Lower leg skin (tissue), 4 donors: ENCODE results near the gene C6orf89. TPM values are rescaled to one million over a fixed set of nuclear protein-coding genes. Genes with fewer than 3 reads are reported as not detected.

Source experiments
- DNase-seq, 2 donors: peaks; one replicate each; pipeline ENCODE4 v3.0.0-alpha.2; 2019; ENCODE audit warnings: low spot score in 2 of 2
- H3K4me3 ChIP-seq: fragments of 200-600 bp; sonication (generic); 2 replicates; pipeline ENCODE4 v1.5.1; 2017; ENCODE audit warnings: mild to moderate bottlenecking, low read depth; ENCODE audit not compliant: poor library complexity, severe bottlenecking
- CTCF ChIP-seq, 3 donors: fragments of 450-650 bp; IDR thresholded peaks; one replicate each; pipeline ENCODE4 v1.5.1; 2016; ENCODE audit warnings: antibody characterized with exemption in 3 of 3, mild to moderate bottlenecking in 3 of 3, moderate library complexity in 2 of 3
- POLR2A ChIP-seq, 2 donors: fragments of 450-650 bp; IDR thresholded peaks; one replicate each; pipeline ENCODE4 v1.6.1; 2016 to 2017; ENCODE audit warnings: antibody characterized with exemption in 2 of 2, mild to moderate bottlenecking in 1 of 2, moderate library complexity in 1 of 2
- WGBS, 2 donors: methylation state at CpG; one replicate each; pipeline ENCODE4 v1.1.5; 2018; 5-methylcytosine and 5-hydroxymethylcytosine counted together
- intact Hi-C: fragments of 100-400 bp; cut with DNase I; formaldehyde crosslinking; loops from one replicate; pipeline ENCODE4 v1.15.0; 2023; ENCODE audit warnings: low total_unique reads
- total RNA-seq, 4 donors: library from RNA; depleted of rRNA; stranded (reverse); fragments of >200 nt; gene quantifications; one replicate each; pipeline ENCODE4 v1.1.0, GENCODE V29; 2016

The C6orf89 gene
- total RNA-seq, 4 donors from 2014 or later: 27.5 to 47.4 (median 30.5) TPM

- no peak for DNase-seq
- TF ChIP-seq CTCF (IDR thresholded peaks at IDR 0.05) (no peak), POLR2A (IDR thresholded peaks at IDR 0.05) (no peak)
- no peak overlapping the region for H3K4me3 ChIP-seq
- WGBS, 2 donors: 92 to 93% methylated on average over 3 of the region's 3 CpGs
- intact Hi-C loops: no loop called here
These were observed 14.1 kb upstream of the C6orf89 start for GRCh38 chr6:36871686-36872085.

GRCh38 chr6:36873115-36873514 lies 12.6 kb upstream of the C6orf89 start:
- H3K4me3 ChIP-seq: no peak overlapping the region
- 88 to 89% methylated on average over 1 of the region's 1 CpG for WGBS, 2 donors
- TF ChIP-seq CTCF (IDR thresholded peaks at IDR 0.05) (no peak), POLR2A (IDR thresholded peaks at IDR 0.05) (no peak)
- intact Hi-C loops: no loop called here
- no peak for DNase-seq

GRCh38 chr6:36873612-36874442 lies 11.9 kb upstream of the C6orf89 start:
- 9 to 13% methylated on average over 11 of the region's 11 CpGs for WGBS, 2 donors
- no peak for TF ChIP-seq CTCF (IDR thresholded peaks at IDR 0.05)
- no peak for TF ChIP-seq POLR2A (IDR thresholded peaks at IDR 0.05)
- intact Hi-C loops: no loop called here
- peak in 1 of 2 donors; percentile 80 for DNase-seq
- peak overlapping the region; percentile 86 for H3K4me3 ChIP-seq

- peak within 1 kb of the TSS; percentile 86 for H3K4me3 ChIP-seq
- TF ChIP-seq POLR2A (IDR thresholded peaks at IDR 0.05) (no peak), CTCF (IDR thresholded peaks at IDR 0.05) (no peak)
- intact Hi-C loops: no loop called here
- WGBS, 2 donors: 0 to 1% methylated on average over 32 to 40 of the region's 54 CpGs
- peak; percentile 73 to 94 for DNase-seq
These were observed 11.1 kb upstream of the C6orf89 start, which contains the start of gene PPIL1 for GRCh38 chr6:36874443-36875249. TSS of gene PPIL1 (minus strand) at chr6:36874803. CDS start at chr6:36874772, 31 bp downstream.

- intact Hi-C loops: no loop called here
- no peak for DNase-seq
- TF ChIP-seq POLR2A (IDR thresholded peaks at IDR 0.05) (no peak), CTCF (IDR thresholded peaks at IDR 0.05) (no peak)
- no peak overlapping the region for H3K4me3 ChIP-seq
- 33 to 36% methylated on average over 6 of the region's 6 CpGs for WGBS, 2 donors
These were observed 10.5 kb upstream of the C6orf89 start for GRCh38 chr6:36875250-36875633.
